Measurements from ENCODE around the gene PGAP1. TPM values are rescaled to one million over a fixed set of nuclear protein-coding genes. Genes with fewer than 3 reads are reported as not detected.

The PGAP1 gene
- total RNA-seq, 1 experiment from 2014 or later: 7.1 TPM

DNA sequence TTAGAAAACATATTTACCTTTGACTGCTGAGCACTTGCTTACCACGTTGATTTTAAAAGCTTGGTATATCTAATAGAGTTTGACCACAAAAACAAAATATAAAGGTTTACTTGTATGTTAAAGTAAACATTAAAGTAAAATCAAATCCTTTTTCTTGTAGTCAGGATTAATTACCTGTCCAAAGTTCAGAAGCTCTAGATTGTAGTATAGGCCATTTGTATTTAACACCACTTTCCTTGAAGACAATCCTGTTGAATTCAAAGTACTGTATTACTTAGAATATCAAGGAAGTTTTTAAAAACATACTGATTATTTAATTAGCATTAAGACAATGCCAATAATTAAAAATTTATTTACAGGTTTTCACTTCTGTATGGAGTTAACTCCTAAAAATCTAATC lies 53.0 kb downstream of the PGAP1 start (continued):
- TF ChIP-seq POLR2AphosphoS5 (IDR thresholded peaks at IDR 0.05; ENCODE audit: low read depth, low read length): no peak
- no peak for TF ChIP-seq TCF7L2 (IDR thresholded peaks at IDR 0.05; ENCODE audit: borderline replicate concordance, extremely low read depth, insufficient read depth, insufficient read length)

DNA sequence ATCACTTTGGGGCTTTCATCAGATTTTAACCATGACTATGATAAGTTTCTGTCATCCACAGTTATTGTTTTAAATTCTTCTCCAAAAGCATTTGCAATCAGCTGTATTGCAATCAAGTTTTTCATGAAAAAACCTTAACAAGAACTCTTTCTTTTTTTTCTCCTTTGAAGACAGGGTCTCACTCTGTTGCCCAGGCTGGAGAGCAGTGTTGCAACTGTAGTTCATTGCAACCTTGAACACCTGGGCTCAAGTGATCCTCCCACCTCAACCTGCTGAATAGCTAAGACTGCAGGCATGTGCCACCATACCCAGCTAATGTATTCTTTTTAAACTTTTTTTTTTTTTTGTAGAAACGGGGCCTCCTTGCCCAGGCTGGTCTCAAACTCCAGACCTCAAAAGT lies 71.9 kb downstream of the PGAP1 start:
- TF ChIP-seq CBX3 (IDR thresholded peaks at IDR 0.05; ENCODE audit: low read depth): no peak
- TF ChIP-seq ELF1 (IDR thresholded peaks at IDR 0.05; ENCODE audit: borderline replicate concordance, low read depth): no peak
- no peak for TF ChIP-seq ZFX (IDR thresholded peaks at IDR 0.05)
- no peak for TF ChIP-seq ZNF274 (IDR thresholded peaks at IDR 0.05; ENCODE audit: low read depth, low read length)
- TF ChIP-seq, protein P1, sequence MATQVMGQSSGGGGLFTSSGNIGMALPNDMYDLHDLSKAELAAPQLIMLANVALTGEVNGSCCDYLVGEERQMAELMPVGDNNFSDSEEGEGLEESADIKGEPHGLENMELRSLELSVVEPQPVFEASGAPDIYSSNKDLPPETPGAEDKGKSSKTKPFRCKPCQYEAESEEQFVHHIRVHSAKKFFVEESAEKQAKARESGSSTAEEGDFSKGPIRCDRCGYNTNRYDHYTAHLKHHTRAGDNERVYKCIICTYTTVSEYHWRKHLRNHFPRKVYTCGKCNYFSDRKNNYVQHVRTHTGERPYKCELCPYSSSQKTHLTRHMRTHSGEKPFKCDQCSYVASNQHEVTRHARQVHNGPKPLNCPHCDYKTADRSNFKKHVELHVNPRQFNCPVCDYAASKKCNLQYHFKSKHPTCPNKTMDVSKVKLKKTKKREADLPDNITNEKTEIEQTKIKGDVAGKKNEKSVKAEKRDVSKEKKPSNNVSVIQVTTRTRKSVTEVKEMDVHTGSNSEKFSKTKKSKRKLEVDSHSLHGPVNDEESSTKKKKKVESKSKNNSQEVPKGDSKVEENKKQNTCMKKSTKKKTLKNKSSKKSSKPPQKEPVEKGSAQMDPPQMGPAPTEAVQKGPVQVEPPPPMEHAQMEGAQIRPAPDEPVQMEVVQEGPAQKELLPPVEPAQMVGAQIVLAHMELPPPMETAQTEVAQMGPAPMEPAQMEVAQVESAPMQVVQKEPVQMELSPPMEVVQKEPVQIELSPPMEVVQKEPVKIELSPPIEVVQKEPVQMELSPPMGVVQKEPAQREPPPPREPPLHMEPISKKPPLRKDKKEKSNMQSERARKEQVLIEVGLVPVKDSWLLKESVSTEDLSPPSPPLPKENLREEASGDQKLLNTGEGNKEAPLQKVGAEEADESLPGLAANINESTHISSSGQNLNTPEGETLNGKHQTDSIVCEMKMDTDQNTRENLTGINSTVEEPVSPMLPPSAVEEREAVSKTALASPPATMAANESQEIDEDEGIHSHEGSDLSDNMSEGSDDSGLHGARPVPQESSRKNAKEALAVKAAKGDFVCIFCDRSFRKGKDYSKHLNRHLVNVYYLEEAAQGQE (IDR thresholded peaks at IDR 0.05; ENCODE audit: low read depth): no peak
- TF ChIP-seq RAD21 (IDR thresholded peaks at IDR 0.05; ENCODE audit: low read depth): no peak
- no peak for TF ChIP-seq EZH2phosphoT487 (IDR thresholded peaks at IDR 0.05; ENCODE audit: borderline replicate concordance)
- no peak for TF ChIP-seq EGR1 (IDR thresholded peaks at IDR 0.05; ENCODE audit: low read depth)
- no peak for TF ChIP-seq SIN3A (IDR thresholded peaks at IDR 0.05; ENCODE audit: low read depth)
- TF ChIP-seq SRF (IDR thresholded peaks at IDR 0.05; ENCODE audit: low read depth): no peak
- TF ChIP-seq POLR2A (IDR thresholded peaks at IDR 0.05; ENCODE audit: borderline replicate concordance, extremely low read depth, insufficient read depth, insufficient read length): no peak
- TF ChIP-seq JUND (IDR thresholded peaks at IDR 0.05): no peak
- TF ChIP-seq, protein P2, sequence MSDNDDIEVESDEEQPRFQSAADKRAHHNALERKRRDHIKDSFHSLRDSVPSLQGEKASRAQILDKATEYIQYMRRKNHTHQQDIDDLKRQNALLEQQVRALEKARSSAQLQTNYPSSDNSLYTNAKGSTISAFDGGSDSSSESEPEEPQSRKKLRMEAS (IDR thresholded peaks at IDR 0.05): no peak
- TF ChIP-seq, protein P3, sequence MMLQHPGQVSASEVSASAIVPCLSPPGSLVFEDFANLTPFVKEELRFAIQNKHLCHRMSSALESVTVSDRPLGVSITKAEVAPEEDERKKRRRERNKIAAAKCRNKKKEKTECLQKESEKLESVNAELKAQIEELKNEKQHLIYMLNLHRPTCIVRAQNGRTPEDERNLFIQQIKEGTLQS (IDR thresholded peaks at IDR 0.05): no peak
- TF ChIP-seq TCF7L2 (IDR thresholded peaks at IDR 0.05; ENCODE audit: borderline replicate concordance, extremely low read depth, insufficient read depth, insufficient read length): no peak
- TF ChIP-seq POLR2AphosphoS5 (IDR thresholded peaks at IDR 0.05; ENCODE audit: low read depth, low read length): no peak
- TF ChIP-seq CEBPB (IDR thresholded peaks at IDR 0.05; ENCODE audit: low read depth): no peak
- TF ChIP-seq, protein P4, sequence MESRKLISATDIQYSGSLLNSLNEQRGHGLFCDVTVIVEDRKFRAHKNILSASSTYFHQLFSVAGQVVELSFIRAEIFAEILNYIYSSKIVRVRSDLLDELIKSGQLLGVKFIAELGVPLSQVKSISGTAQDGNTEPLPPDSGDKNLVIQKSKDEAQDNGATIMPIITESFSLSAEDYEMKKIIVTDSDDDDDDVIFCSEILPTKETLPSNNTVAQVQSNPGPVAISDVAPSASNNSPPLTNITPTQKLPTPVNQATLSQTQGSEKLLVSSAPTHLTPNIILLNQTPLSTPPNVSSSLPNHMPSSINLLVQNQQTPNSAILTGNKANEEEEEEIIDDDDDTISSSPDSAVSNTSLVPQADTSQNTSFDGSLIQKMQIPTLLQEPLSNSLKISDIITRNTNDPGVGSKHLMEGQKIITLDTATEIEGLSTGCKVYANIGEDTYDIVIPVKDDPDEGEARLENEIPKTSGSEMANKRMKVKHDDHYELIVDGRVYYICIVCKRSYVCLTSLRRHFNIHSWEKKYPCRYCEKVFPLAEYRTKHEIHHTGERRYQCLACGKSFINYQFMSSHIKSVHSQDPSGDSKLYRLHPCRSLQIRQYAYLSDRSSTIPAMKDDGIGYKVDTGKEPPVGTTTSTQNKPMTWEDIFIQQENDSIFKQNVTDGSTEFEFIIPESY (IDR thresholded peaks at IDR 0.05; ENCODE audit: extremely low read depth, insufficient replicate concordance, low read length): no peak
- POLR2A ChIA-PET: no interaction called here

More for the DNA sequence above, 71.9 kb downstream of the PGAP1 start:
- Histone ChIP-seq H4K20me1 (ENCODE audit: insufficient read depth) (no peaks in the 10 kb centered on the region), H3K4me2 (ENCODE audit: low read length) (no peak overlapping the region), H3K9me3 (ENCODE audit: control insufficient read depth in 1 of 2, insufficient read depth in 1 of 2, low read depth in 1 of 2, low read length in 2 of 2) (peaks cover 5% of the 10 kb centered on the region in 2 experiments; a peak in 1 of 4 replicates), H3K9ac (ENCODE audit: low read length) (no peak overlapping the region), H3K9me2 (ENCODE audit: insufficient read depth) (no peaks in the 10 kb centered on the region), H3K36me3 (ENCODE audit: control insufficient read depth in 1 of 2, insufficient read depth in 2 of 2, low read length in 2 of 2) (no peaks in the 10 kb centered on the region), H3K4me1 (ENCODE audit: control insufficient read depth in 1 of 2, insufficient read depth in 2 of 2, low read length in 2 of 2) (no peaks in the 10 kb centered on the region), H2AFZ (ENCODE audit: low read depth, low read length, poor library complexity, severe bottlenecking) (no peak overlapping the region), H3K27me3 (ENCODE audit: insufficient read depth, low read length) (no peaks in the 10 kb centered on the region), H3K27ac (ENCODE audit: low read depth, low read length) (no peak overlapping the region), H3K4me3 (replicated peaks in 1 of 2; ENCODE audit: low read depth in 1 of 2, low read length in 2 of 2) (no peak overlapping the region), H3K79me2 (ENCODE audit: insufficient read depth, low read length) (no peaks in the 10 kb centered on the region)
- DNase-seq (ENCODE audit: low read depth, low spot score) (no peak), ATAC-seq (no peak)
- ChIA-PET RAD21 (ENCODE audit: low non-redundant PET in 1 of 2, low total read pairs in 2 of 2, uncharacterized antibody in 2 of 2, unreplicated experiment in 2 of 2) (interaction anchor here in 1 of 2 experiments (0.7 kb wide), 1 partner anchor 236 kb away, joined by 5 read pairs; no protein-coding TSS in a partner anchor), CTCF (no interaction called here)
- intact Hi-C loops (cut with micrococcal nuclease): loop anchor here (5.0 to 10.0 kb wide), 2 partner anchors 310 to 523 kb away; no protein-coding TSS in a partner anchor
- BruUV-seq (replicated peaks): no TSS peak
